Osteocyte (in vitro differentiated cells): ENCODE measurements around the gene RAP1GDS1. TPM values are rescaled to one million over a fixed set of nuclear protein-coding genes. Genes with fewer than 3 reads are reported as not detected.

Source experiments
- DNase-seq: peaks from one replicate; pipeline ENCODE4 v3.0.0; 2021; ENCODE audit warnings: mixed read lengths; ENCODE audit not compliant: unreplicated experiment; ENCODE audit errors: extremely low spot score
- H3K27ac Mint-ChIP-seq: one replicate; pipeline ENCODE4 v1.8.0; 2021; ENCODE audit warnings: mild to moderate bottlenecking, mixed read lengths; ENCODE audit not compliant: unreplicated experiment
- H3K27me3 Mint-ChIP-seq: one replicate; pipeline ENCODE4 v1.8.0; 2021; ENCODE audit warnings: mixed read lengths; ENCODE audit not compliant: unreplicated experiment
- H3K36me3 Mint-ChIP-seq: one replicate; pipeline ENCODE4 v1.8.0; 2021; ENCODE audit warnings: mixed read lengths; ENCODE audit not compliant: unreplicated experiment
- H3K4me1 Mint-ChIP-seq: one replicate; pipeline ENCODE4 v1.8.0; 2021; ENCODE audit warnings: mixed read lengths; ENCODE audit not compliant: unreplicated experiment
- H3K4me3 Mint-ChIP-seq: one replicate; pipeline ENCODE4 v1.8.0; 2021; ENCODE audit warnings: mild to moderate bottlenecking, moderate library complexity, mixed read lengths; ENCODE audit not compliant: unreplicated experiment
- H3K9me3 Mint-ChIP-seq: one replicate; pipeline ENCODE4 v1.8.0; 2021; ENCODE audit warnings: mixed read lengths; ENCODE audit not compliant: unreplicated experiment
- total RNA-seq: library from RNA; stranded (reverse); gene quantifications from 2 replicates; pipeline ENCODE4 v1.2.1, GENCODE V29; 2021
- TF ChIP-seq, protein P1 (sequence below): fragments of 200-600 bp; sonication (generic); IDR thresholded peaks from 2 replicates; pipeline ENCODE4 v1.5.0; 2021; ENCODE audit warnings: antibody characterized with exemption, mild to moderate bottlenecking, moderate library complexity

RAP1GDS1 gene
- total RNA-seq, 1 donor from 2014 or later: 47.6 TPM

- H3K9me3 Mint-ChIP-seq: no peaks in the 10 kb centered on the region
- H3K27me3 Mint-ChIP-seq: no peaks in the 10 kb centered on the region
- peak overlapping the region; percentile 85 for H3K27ac Mint-ChIP-seq
- DNase-seq: peak; percentile 92
- H3K4me1 Mint-ChIP-seq: peaks cover 35% of the 10 kb centered on the region
- TF ChIP-seq, protein P1, sequence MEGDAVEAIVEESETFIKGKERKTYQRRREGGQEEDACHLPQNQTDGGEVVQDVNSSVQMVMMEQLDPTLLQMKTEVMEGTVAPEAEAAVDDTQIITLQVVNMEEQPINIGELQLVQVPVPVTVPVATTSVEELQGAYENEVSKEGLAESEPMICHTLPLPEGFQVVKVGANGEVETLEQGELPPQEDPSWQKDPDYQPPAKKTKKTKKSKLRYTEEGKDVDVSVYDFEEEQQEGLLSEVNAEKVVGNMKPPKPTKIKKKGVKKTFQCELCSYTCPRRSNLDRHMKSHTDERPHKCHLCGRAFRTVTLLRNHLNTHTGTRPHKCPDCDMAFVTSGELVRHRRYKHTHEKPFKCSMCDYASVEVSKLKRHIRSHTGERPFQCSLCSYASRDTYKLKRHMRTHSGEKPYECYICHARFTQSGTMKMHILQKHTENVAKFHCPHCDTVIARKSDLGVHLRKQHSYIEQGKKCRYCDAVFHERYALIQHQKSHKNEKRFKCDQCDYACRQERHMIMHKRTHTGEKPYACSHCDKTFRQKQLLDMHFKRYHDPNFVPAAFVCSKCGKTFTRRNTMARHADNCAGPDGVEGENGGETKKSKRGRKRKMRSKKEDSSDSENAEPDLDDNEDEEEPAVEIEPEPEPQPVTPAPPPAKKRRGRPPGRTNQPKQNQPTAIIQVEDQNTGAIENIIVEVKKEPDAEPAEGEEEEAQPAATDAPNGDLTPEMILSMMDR: peak; percentile 88
- peak overlapping the region; percentile 77 for H3K4me3 Mint-ChIP-seq
- peaks cover 25% of the 10 kb centered on the region for H3K36me3 Mint-ChIP-seq
Observed at GRCh38 chr4:98467627-98468072, 206.5 kb downstream of the RAP1GDS1 start.

- no peaks in the 10 kb centered on the region for H3K9me3 Mint-ChIP-seq
- H3K4me1 Mint-ChIP-seq: peaks cover 35% of the 10 kb centered on the region
- H3K27me3 Mint-ChIP-seq: no peaks in the 10 kb centered on the region
- peak overlapping the region; percentile 53 for H3K27ac Mint-ChIP-seq
- H3K36me3 Mint-ChIP-seq: peaks cover 32% of the 10 kb centered on the region
- TF ChIP-seq, protein P1: no peak
- no peak for DNase-seq
- H3K4me3 Mint-ChIP-seq: no peak overlapping the region
Observed at GRCh38 chr4:98468709-98469108, 207.5 kb downstream of the RAP1GDS1 start.

GRCh38 chr4:98469771-98470170 is 208.6 kb downstream of the RAP1GDS1 start:
- H3K36me3 Mint-ChIP-seq: peaks cover 38% of the 10 kb centered on the region
- H3K9me3 Mint-ChIP-seq: no peaks in the 10 kb centered on the region
- H3K4me1 Mint-ChIP-seq: peaks cover 35% of the 10 kb centered on the region
- TF ChIP-seq, protein P1: no peak
- H3K27me3 Mint-ChIP-seq: no peaks in the 10 kb centered on the region
- H3K27ac Mint-ChIP-seq: peak overlapping the region; percentile 82
- DNase-seq: no peak
- H3K4me3 Mint-ChIP-seq: no peak overlapping the region

GRCh38 chr4:98470366-98470765 is 209.2 kb downstream of the RAP1GDS1 start:
- Mint-ChIP-seq H3K27me3 (no peaks in the 10 kb centered on the region), H3K9me3 (no peaks in the 10 kb centered on the region), H3K4me1 (peaks cover 35% of the 10 kb centered on the region), H3K27ac (peak overlapping the region; percentile 82), H3K4me3 (no peak overlapping the region), H3K36me3 (peaks cover 44% of the 10 kb centered on the region)
- no peak for DNase-seq
- TF ChIP-seq, protein P1: no peak

DNA sequence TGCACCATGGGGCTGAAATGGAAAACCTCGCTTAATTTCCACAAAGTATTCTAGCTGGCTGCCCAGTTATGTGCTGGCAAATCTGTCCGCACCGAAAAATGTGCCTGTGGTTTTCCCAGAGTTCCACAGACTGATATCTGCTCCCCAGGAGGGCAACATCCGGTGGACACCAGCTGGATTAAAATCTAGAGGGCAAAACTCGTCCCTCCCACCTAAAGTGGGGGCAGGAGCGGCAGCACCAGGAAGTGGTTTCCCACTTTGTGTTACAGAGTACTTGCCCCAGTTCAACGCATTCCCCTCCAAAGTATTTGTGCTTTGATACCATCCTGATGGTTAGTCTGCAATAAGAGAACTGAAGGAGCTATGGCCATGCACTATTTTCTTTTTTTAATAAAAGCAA is 209.6 kb downstream of the RAP1GDS1 start:
- DNase-seq: no peak

More for the DNA sequence above, 209.6 kb downstream of the RAP1GDS1 start:
- Mint-ChIP-seq H3K27me3 (no peaks in the 10 kb centered on the region), H3K36me3 (peaks cover 46% of the 10 kb centered on the region), H3K27ac (peak overlapping the region; percentile 82), H3K4me3 (no peak overlapping the region), H3K9me3 (no peaks in the 10 kb centered on the region), H3K4me1 (peaks cover 35% of the 10 kb centered on the region)
- TF ChIP-seq, protein P1: no peak
